SK-N-SH treated with all-trans-retinoic acid at 6 μM for 48 hours (cell line): Measurements from ENCODE around the gene CCL17.
"Not testable (repeated sequence)": the region's sequence is repeated elsewhere in the genome, so short reads cannot be mapped to it uniquely, and the experiment has no call there.

Experiments used
- ATAC-seq: fragments of 200-7000 bp; cut with Tn5 transposase; 3 replicates; pipeline ENCODE4 v1.9.1; 2020; ENCODE audit warnings: mild to moderate bottlenecking, moderate library complexity
- CREB5 ChIP-seq: fragments of 250-450 bp; sonication (Bioruptor Pico); IDR thresholded peaks from 2 replicates; pipeline ENCODE4 v1.5.1; 2020; ENCODE audit warnings: low read depth, mild to moderate bottlenecking, moderate library complexity
- CSDC2 ChIP-seq: fragments of 250-450 bp; sonication (Bioruptor Pico); IDR thresholded peaks from 2 replicates; pipeline ENCODE4 v1.5.0; 2020; ENCODE audit warnings: mild to moderate bottlenecking, moderate library complexity
- CSRNP3 ChIP-seq: fragments of 250-450 bp; sonication (Bioruptor Pico); IDR thresholded peaks from 2 replicates; pipeline ENCODE4 v1.5.1; 2021; ENCODE audit warnings: mild to moderate bottlenecking, moderate library complexity
- ESRRG ChIP-seq: fragments of 250-450 bp; sonication (Bioruptor Pico); IDR thresholded peaks from 2 replicates; pipeline ENCODE4 v1.6.1; 2021; ENCODE audit warnings: mild to moderate bottlenecking
- GLIS3 ChIP-seq: fragments of 250-450 bp; sonication (Bioruptor Pico); IDR thresholded peaks from 2 replicates; pipeline ENCODE4 v1.5.0; 2020; ENCODE audit warnings: mild to moderate bottlenecking, moderate library complexity
- ISL1 ChIP-seq: fragments of 250-450 bp; sonication (Bioruptor Pico); IDR thresholded peaks from 2 replicates; pipeline ENCODE4 v2.1.2; 2022; ENCODE audit warnings: mild to moderate bottlenecking, moderate library complexity
- OSR1 ChIP-seq: fragments of 250-450 bp; sonication (Bioruptor Pico); IDR thresholded peaks from 2 replicates; pipeline ENCODE4 v1.8.0; 2022; ENCODE audit warnings: moderate library complexity, mild to moderate bottlenecking, inconsistent platforms
- PATZ1 ChIP-seq: fragments of 250-450 bp; sonication (Bioruptor Pico); IDR thresholded peaks from 2 replicates; pipeline ENCODE4 v1.8.0; 2020; ENCODE audit warnings: mild to moderate bottlenecking, moderate library complexity, borderline replicate concordance
- POU6F1 ChIP-seq: fragments of 250-450 bp; sonication (Bioruptor Pico); IDR thresholded peaks from 2 replicates; pipeline ENCODE4 v1.8.0; 2021; ENCODE audit warnings: low read depth, mild to moderate bottlenecking, moderate library complexity, borderline replicate concordance
- PPARA ChIP-seq: fragments of 250-450 bp; sonication (Bioruptor Pico); IDR thresholded peaks from 2 replicates; pipeline ENCODE4 v1.5.0; 2020; ENCODE audit warnings: mild to moderate bottlenecking, borderline replicate concordance
- SNAI2 ChIP-seq: fragments of 250-450 bp; sonication (Bioruptor Pico); IDR thresholded peaks from 2 replicates; pipeline ENCODE4 v1.5.0; 2020; ENCODE audit warnings: mild to moderate bottlenecking, moderate library complexity
- TCF4 ChIP-seq: fragments of 250-450 bp; sonication (Bioruptor Pico); IDR thresholded peaks from 2 replicates; pipeline ENCODE4 v1.8.0; 2021; ENCODE audit warnings: mild to moderate bottlenecking, moderate library complexity, borderline replicate concordance
- TSHZ2 ChIP-seq: fragments of 250-450 bp; sonication (Bioruptor Pico); IDR thresholded peaks from 2 replicates; pipeline ENCODE4 v1.5.0; 2020; ENCODE audit warnings: mild to moderate bottlenecking, moderate library complexity
- ZC3H10 ChIP-seq: fragments of 250-450 bp; sonication (Bioruptor Pico); IDR thresholded peaks from 2 replicates; pipeline ENCODE4 v1.5.1; 2021; ENCODE audit warnings: mild to moderate bottlenecking, moderate library complexity
- ZFP3 ChIP-seq: fragments of 250-450 bp; sonication (Bioruptor Pico); IDR thresholded peaks from 2 replicates; pipeline ENCODE4 v1.5.0; 2020; ENCODE audit warnings: mild to moderate bottlenecking, moderate library complexity
- ZFP30 ChIP-seq: fragments of 450-650 bp; formaldehyde crosslinking; IDR thresholded peaks from 2 replicates; pipeline ENCODE4 v1.5.0; 2022; ENCODE audit warnings: mild to moderate bottlenecking, moderate library complexity

Gene CCL17

GRCh38 chr16:57372372-57373116 lies 32.0 kb upstream of the CCL17 start, which contains the start of gene CX3CL1:
Gene CX3CL1, plus strand, starts transcription at chr16:57372490. Its CDS starts 79 bp downstream, at chr16:57372569.
- TF ChIP-seq TCF4 (CRISPR knock-in tag) (peak; percentile 36; the same call in 1 of the 2 replicates), ZFP3 (CRISPR knock-in tag) (no peak)
- ATAC-seq = peak; percentile 83

GRCh38 chr16:57373117-57373947 lies 31.2 kb upstream of the CCL17 start:
- ATAC-seq = peak; percentile 4
- TF ChIP-seq ESRRG (no peak), CSRNP3 (no peak), SNAI2 (CRISPR knock-in tag) (no peak), ZC3H10 (CRISPR knock-in tag) (no peak), ZFP3 (CRISPR knock-in tag) (no peak), ISL1 (CRISPR knock-in tag) (no peak), PPARA (CRISPR knock-in tag) (no peak), OSR1 (CRISPR knock-in tag) (no peak), PATZ1 (CRISPR knock-in tag) (no peak), POU6F1 (CRISPR knock-in tag) (no peak), CSDC2 (CRISPR knock-in tag) (no peak), CREB5 (CRISPR knock-in tag) (no peak), GLIS3 (CRISPR knock-in tag) (no peak)
- TF ChIP-seq, all 23 proteins: peak for 0

GRCh38 chr16:57374067-57374534 lies 30.5 kb upstream of the CCL17 start:
- ATAC-seq = no peak
- TF ChIP-seq ZFP30 (CRISPR knock-in tag) (no peak), TSHZ2 (CRISPR knock-in tag) (no peak), GLIS3 (CRISPR knock-in tag) (no peak), CSRNP3 (no peak), ESRRG (no peak), ZC3H10 (CRISPR knock-in tag) (no peak), ZFP3 (CRISPR knock-in tag) (no peak)
- TF ChIP-seq, all 23 proteins: peak for 0

- ATAC-seq = not testable (repeated sequence)
These were observed 29.6 kb upstream of the CCL17 start for GRCh38 chr16:57374925-57375465.
